Neuronal stem cell (in vitro differentiated cells): ENCODE data around the gene SUN1.

Experiments used
- DNase-seq: peaks from one replicate; pipeline ENCODE4 v3.0.0-alpha.2; 2013; ENCODE audit warnings: low spot score
- H2AFZ ChIP-seq: one replicate; pipeline ENCODE4 v1.6.1; 2013; ENCODE audit warnings: mild to moderate bottlenecking, low read length, inconsistent platforms
- H2AK5ac ChIP-seq: 2 replicates; pipeline ENCODE4 v1.6.1; 2013; ENCODE audit warnings: low read depth, mild to moderate bottlenecking, inconsistent platforms, low read length, moderate library complexity, mixed read lengths
- H2BK120ac ChIP-seq: 2 replicates; pipeline ENCODE4 v1.6.1; 2013; ENCODE audit warnings: low read depth, mild to moderate bottlenecking, inconsistent platforms, low read length, moderate library complexity, mixed read lengths
- H2BK12ac ChIP-seq: one replicate; pipeline ENCODE4 v1.6.1; 2013; ENCODE audit warnings: low read length, inconsistent platforms
- H2BK15ac ChIP-seq: 2 replicates; pipeline ENCODE4 v1.6.1; 2013; ENCODE audit warnings: mild to moderate bottlenecking, low read length, inconsistent platforms, mixed read lengths
- H2BK5ac ChIP-seq: one replicate; pipeline ENCODE4 v1.6.1; 2013; ENCODE audit warnings: inconsistent platforms, mild to moderate bottlenecking, low read length, moderate library complexity
- H3K14ac ChIP-seq: one replicate; pipeline ENCODE4 v1.6.1; 2013; ENCODE audit warnings: low read length, inconsistent platforms
- H3K18ac ChIP-seq: 2 replicates; pipeline ENCODE4 v1.6.1; 2013; ENCODE audit warnings: low read length, inconsistent platforms
- H3K23ac ChIP-seq: 2 replicates; pipeline ENCODE4 v1.6.1; 2013; ENCODE audit warnings: low read depth, mild to moderate bottlenecking, mixed read lengths, low read length, inconsistent platforms; ENCODE audit not compliant: poor library complexity
- H3K27ac ChIP-seq: replicated peaks from 3 replicates; pipeline ENCODE4 v1.5.1; 2013; ENCODE audit warnings: low read length, inconsistent platforms
- H3K27me3 ChIP-seq, 3 experiments: 2 replicates each; pipeline ENCODE4 v1.6.1; 2013; ENCODE audit warnings: low read length in 3 of 3, mild to moderate bottlenecking in 2 of 3, inconsistent platforms in 1 of 3, low read depth in 1 of 3, mixed read lengths in 1 of 3, moderate library complexity in 1 of 3; ENCODE audit not compliant: control insufficient read depth in 3 of 3, insufficient read depth in 3 of 3
- H3K36me3 ChIP-seq, 2 donors: replicated peaks in 1 of 2; 2 replicates each; pipeline ENCODE4 v1.6.1; 2013; ENCODE audit warnings: low read length in 2 of 2; ENCODE audit not compliant: control insufficient read depth in 2 of 2, insufficient read depth in 2 of 2
- H3K4ac ChIP-seq: 2 replicates; pipeline ENCODE4 v1.6.1; 2013; ENCODE audit warnings: inconsistent platforms, mild to moderate bottlenecking, low read length, moderate library complexity
- H3K4me1 ChIP-seq, 2 donors: 1 replicate in 1 of 2; 2 replicates in 1 of 2; pipeline ENCODE4 v1.6.1; 2013; ENCODE audit warnings: low read length in 2 of 2, low read depth in 1 of 2; ENCODE audit not compliant: control insufficient read depth in 2 of 2, insufficient read depth in 1 of 2
- H3K4me2 ChIP-seq: one replicate; pipeline ENCODE4 v1.6.1; 2013; ENCODE audit warnings: mild to moderate bottlenecking, low read length, inconsistent platforms; ENCODE audit not compliant: insufficient read depth, poor library complexity, severe bottlenecking
- H3K4me3 ChIP-seq, 2 donors: 2 replicates each; pipeline ENCODE4 v1.5.1; 2013; ENCODE audit warnings: low read length in 2 of 2, mild to moderate bottlenecking in 2 of 2, inconsistent platforms in 1 of 2, moderate library complexity in 1 of 2
- H3K79me1 ChIP-seq: one replicate; pipeline ENCODE4 v1.6.1; 2013; ENCODE audit warnings: low read depth, mild to moderate bottlenecking, inconsistent platforms, low read length, moderate library complexity
- H3K9ac ChIP-seq: one replicate; pipeline ENCODE4 v1.6.1; 2013; ENCODE audit warnings: mild to moderate bottlenecking, low read depth, low read length, inconsistent platforms; ENCODE audit not compliant: poor library complexity
- H3K9me3 ChIP-seq, 2 donors: replicated peaks in 1 of 2; 2 replicates each; pipeline versions ENCODE3 to v1.6.1; 2013; ENCODE audit warnings: low read length in 2 of 2, mild to moderate bottlenecking in 2 of 2, inconsistent platforms in 1 of 2, low read depth in 1 of 2, mixed read lengths in 1 of 2, moderate library complexity in 1 of 2; ENCODE audit not compliant: control insufficient read depth in 2 of 2, insufficient read depth in 1 of 2
- H4K8ac ChIP-seq: one replicate; pipeline ENCODE4 v1.6.1; 2013; ENCODE audit warnings: low read depth, mild to moderate bottlenecking, inconsistent platforms, low read length, moderate library complexity
- H4K91ac ChIP-seq: one replicate; pipeline ENCODE4 v1.6.1; 2013; ENCODE audit warnings: low read length, low read depth, mild to moderate bottlenecking, inconsistent platforms; ENCODE audit not compliant: poor library complexity
- WGBS, 2 donors: extraction: QIAGEN DNeasy Blood & Tissue Kit; methylation state at CpG; one replicate each; pipeline ENCODE4 v1.1.7; 2013; ENCODE audit warnings: missing lambda C conversion rate in 2 of 2, mixed read lengths in 1 of 2; ENCODE audit not compliant: insufficient read length in 2 of 2, insufficient replicate concordance in 1 of 2; ENCODE audit errors: extremely low coverage in 2 of 2; 5-methylcytosine and 5-hydroxymethylcytosine counted together

SUN1 gene

DNA sequence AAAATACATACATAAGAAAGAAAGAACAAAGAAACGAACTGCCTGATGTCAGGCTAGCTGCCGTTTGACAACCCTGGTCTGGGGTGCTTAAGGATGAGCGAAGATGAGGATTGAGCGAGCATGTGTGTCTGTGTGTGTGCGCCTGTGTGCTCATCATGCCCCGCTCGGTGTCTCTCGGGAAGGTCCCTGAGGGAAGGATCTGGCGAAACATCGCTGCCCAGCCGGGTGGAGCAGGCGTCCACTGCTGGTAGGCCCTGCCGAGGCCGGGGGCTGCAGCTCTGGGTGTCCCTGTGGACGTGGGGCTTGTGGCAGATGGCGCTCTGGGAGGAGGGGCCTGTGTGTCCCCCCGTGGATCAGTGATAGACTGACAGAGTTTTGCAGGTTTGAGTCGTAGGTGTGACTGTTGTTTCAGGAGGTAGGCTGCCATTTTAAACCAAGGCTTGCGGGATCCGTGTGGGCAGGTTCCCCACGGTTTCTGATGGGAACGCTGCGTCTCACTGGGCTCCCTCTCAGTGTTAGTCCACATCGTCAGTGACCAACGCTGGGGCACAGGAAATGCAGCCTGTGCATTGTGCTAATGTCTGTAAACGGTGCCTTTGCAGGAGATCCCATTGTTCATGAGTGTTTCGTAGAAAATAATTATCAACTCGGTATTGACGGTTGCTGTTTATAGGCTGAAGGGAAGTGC lies 5.9 kb upstream of the SUN1 start:
- WGBS, 2 donors: no CpG with 5 or more reads among the region's 29 CpGs
- peaks cover 2 to 3% of the 10 kb centered on the region in 2 donors for H3K4me1 ChIP-seq

DNA sequence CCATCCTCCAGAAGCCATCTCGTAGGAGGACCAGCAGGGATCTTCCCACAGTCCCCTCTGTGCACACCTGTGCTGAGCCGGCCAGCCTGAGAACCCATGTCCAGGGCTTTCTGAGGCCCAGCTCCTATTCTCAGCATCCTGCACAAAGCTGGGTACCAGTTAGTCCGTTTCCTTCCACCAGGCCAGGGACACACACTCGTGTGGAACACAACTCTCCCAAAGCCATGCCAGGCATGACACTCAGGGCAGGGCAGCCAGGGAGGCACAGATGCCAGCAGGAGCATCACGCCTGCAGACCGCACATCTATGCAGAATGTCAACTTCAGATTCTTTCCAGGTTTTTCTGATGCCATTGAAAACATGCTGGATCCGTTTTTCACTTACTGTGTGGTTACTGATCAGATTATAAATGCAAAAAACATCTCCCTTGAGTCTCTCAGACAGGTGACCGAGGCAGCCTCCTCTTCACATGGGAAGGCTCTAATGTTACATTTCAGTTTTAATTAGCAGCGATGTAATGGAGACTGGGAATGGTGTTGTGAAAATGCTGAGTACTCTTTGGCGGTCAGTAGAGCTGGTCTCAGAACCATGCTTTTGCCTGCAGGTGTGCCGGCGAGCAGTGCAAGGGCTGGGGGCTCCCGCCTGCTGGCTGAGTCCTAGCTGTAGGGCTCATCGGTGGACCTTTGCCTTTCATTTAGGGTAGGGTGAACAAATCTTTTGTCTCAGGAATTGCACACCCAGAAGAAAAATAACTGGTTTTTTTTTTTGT lies 3.3 kb upstream of the SUN1 start:
- Histone ChIP-seq H3K9me3 (peaks cover 2 to 3% of the 10 kb centered on the region in 2 donors), H3K4ac (no peak overlapping the region), H3K14ac (no peak overlapping the region), H3K23ac (no peak overlapping the region), H4K8ac (no peak overlapping the region), H2AFZ (no peak overlapping the region), H3K36me3 (peaks cover 0 to 32% of the 10 kb centered on the region in 2 donors), H2BK15ac (no peak overlapping the region), H3K27me3 (no peaks in the 10 kb centered on the region), H3K79me1 (peaks cover 13% of the 10 kb centered on the region), H3K9ac (no peak overlapping the region), H3K18ac (no peak overlapping the region), H4K91ac (no peak overlapping the region), H3K4me1 (peaks cover 2 to 3% of the 10 kb centered on the region in 2 donors), H2BK120ac (no peak overlapping the region), H2BK5ac (no peak overlapping the region), H2BK12ac (no peak overlapping the region), H3K4me2 (no peak overlapping the region), H3K4me3 (peak overlapping the region in 1 of 2 donors; percentile 15), H2AK5ac (no peak overlapping the region), H3K27ac (no peak overlapping the region)
- no CpG with 5 or more reads among the region's 14 CpGs for WGBS, 2 donors
- DNase-seq: no peak

More for the DNA sequence above, 5.9 kb upstream of the SUN1 start:
- no peak overlapping the region for H2AFZ ChIP-seq
- H3K23ac ChIP-seq: peak overlapping the region; percentile 70
- no peak overlapping the region for H4K91ac ChIP-seq
- no peaks in the 10 kb centered on the region for H3K27me3 ChIP-seq
- H3K18ac ChIP-seq: peak overlapping the region; percentile 50
- no peak for DNase-seq
- H3K9me3 ChIP-seq: peaks cover 2 to 3% of the 10 kb centered on the region in 2 donors
- no peak overlapping the region for H3K27ac ChIP-seq
- H3K4me3 ChIP-seq: no peak overlapping the region
- H3K9ac ChIP-seq: no peak overlapping the region
- H2BK5ac ChIP-seq: no peak overlapping the region
- H2BK120ac ChIP-seq: no peak overlapping the region
- no peak overlapping the region for H2BK15ac ChIP-seq
- H2AK5ac ChIP-seq: no peak overlapping the region
- H4K8ac ChIP-seq: no peak overlapping the region
- no peak overlapping the region for H2BK12ac ChIP-seq
- no peak overlapping the region for H3K14ac ChIP-seq
- peaks cover 4 to 36% of the 10 kb centered on the region in 2 donors for H3K36me3 ChIP-seq
- peaks cover 26% of the 10 kb centered on the region for H3K79me1 ChIP-seq
- H3K4ac ChIP-seq: no peak overlapping the region
- H3K4me2 ChIP-seq: no peak overlapping the region

DNA sequence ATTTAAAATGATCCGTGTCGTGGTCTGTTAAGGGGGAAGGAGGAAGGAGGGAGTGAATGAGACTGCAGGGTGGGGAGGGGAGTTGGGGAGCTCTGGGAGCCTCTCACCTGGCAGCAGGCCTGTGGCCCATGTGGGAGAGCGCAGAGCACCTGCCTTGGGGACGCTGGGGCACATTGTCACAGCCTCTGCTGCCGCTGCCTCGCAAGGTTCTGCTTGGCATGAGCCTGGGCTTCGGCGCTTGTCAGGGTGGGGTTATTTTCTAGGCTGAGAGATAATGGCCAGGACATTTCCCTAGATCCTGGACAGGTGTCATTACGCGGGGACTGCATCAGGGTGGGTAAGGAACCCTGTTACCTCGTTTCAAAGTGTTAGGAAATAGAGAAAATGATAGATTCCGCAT lies 2.2 kb upstream of the SUN1 start:
- Histone ChIP-seq H4K91ac (no peak overlapping the region), H3K79me1 (peaks cover 13% of the 10 kb centered on the region), H2BK5ac (no peak overlapping the region), H3K27ac (no peak overlapping the region), H2BK12ac (no peak overlapping the region), H3K14ac (no peak overlapping the region), H3K9me3 (peaks cover 2 to 3% of the 10 kb centered on the region in 2 donors), H2AFZ (no peak overlapping the region), H3K23ac (peak overlapping the region; percentile 52), H3K36me3 (peaks cover 0 to 33% of the 10 kb centered on the region in 2 donors), H2BK120ac (no peak overlapping the region), H3K4me3 (no peak overlapping the region), H3K27me3 (no peaks in the 10 kb centered on the region), H2AK5ac (no peak overlapping the region), H3K4me1 (peaks cover 2 to 3% of the 10 kb centered on the region in 2 donors), H4K8ac (no peak overlapping the region), H3K4ac (no peak overlapping the region), H3K18ac (no peak overlapping the region), H3K4me2 (no peak overlapping the region), H3K9ac (no peak overlapping the region), H2BK15ac (no peak overlapping the region)
- WGBS, 2 donors: no CpG with 5 or more reads among the region's 12 CpGs
- no peak for DNase-seq

DNA sequence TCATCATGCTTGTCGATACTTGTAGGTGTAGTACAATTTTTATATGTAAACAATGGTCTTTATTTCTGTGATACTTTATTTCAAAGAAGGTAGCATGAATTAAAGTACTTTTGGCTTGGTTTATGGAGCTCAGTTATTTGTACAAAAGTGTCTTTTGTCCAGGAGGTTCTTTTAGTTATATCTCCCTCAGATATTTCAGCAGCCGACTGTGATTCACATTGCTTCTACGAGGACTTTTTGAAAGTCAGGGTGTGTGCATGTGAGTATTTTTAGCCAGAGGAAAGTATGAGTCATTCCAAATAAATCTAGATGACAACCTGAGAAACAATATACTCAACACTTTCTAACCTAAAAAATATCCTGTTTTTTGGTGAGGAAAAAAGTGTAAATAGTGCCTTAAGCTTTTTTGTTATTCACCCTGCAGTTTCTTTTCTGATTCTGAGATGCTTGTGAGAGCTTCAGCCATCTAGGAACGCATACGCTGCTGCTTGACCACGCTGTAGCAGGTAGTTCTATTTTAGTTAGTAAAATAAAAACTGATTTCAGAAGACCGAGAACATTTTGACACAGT lies 595 bp upstream of the SUN1 start:
- H3K79me1 ChIP-seq: peaks cover 10% of the 10 kb centered on the region
- H2AK5ac ChIP-seq: no peak overlapping the region

More for the DNA sequence above, 595 bp upstream of the SUN1 start:
- no peak overlapping the region for H2AFZ ChIP-seq
- peaks cover under 1 to 2% of the 10 kb centered on the region in 2 donors for H3K4me1 ChIP-seq
- H4K8ac ChIP-seq: no peak overlapping the region
- H3K27ac ChIP-seq: no peak overlapping the region
- H3K9me3 ChIP-seq: peaks cover 0 to 2% of the 10 kb centered on the region in 2 donors
- no peak overlapping the region for H2BK12ac ChIP-seq
- H2BK5ac ChIP-seq: no peak overlapping the region
- H3K23ac ChIP-seq: no peak overlapping the region
- H2BK15ac ChIP-seq: no peak overlapping the region
- H3K36me3 ChIP-seq: peaks cover 0 to 39% of the 10 kb centered on the region in 2 donors
- no peak overlapping the region for H2BK120ac ChIP-seq
- no peak overlapping the region for H3K14ac ChIP-seq
- H3K4me3 ChIP-seq: no peak overlapping the region
- no peak for DNase-seq
- WGBS, 2 donors: no CpG with 5 or more reads among the region's 7 CpGs
- H3K27me3 ChIP-seq: no peaks in the 10 kb centered on the region
- no peak overlapping the region for H3K9ac ChIP-seq
- no peak overlapping the region for H4K91ac ChIP-seq
- H3K18ac ChIP-seq: no peak overlapping the region
- no peak overlapping the region for H3K4ac ChIP-seq
- H3K4me2 ChIP-seq: no peak overlapping the region
